GM18909 (cell line): ENCODE measurements around the gene CREM.

Source experiments
- ATAC-seq: cut with Tn5 transposase; IDR thresholded peaks from one replicate; pipeline ENCODE4 v1.9.1; 2021; ENCODE audit warnings: mild to moderate bottlenecking; ENCODE audit not compliant: unreplicated experiment, poor library complexity

The CREM gene

DNA sequence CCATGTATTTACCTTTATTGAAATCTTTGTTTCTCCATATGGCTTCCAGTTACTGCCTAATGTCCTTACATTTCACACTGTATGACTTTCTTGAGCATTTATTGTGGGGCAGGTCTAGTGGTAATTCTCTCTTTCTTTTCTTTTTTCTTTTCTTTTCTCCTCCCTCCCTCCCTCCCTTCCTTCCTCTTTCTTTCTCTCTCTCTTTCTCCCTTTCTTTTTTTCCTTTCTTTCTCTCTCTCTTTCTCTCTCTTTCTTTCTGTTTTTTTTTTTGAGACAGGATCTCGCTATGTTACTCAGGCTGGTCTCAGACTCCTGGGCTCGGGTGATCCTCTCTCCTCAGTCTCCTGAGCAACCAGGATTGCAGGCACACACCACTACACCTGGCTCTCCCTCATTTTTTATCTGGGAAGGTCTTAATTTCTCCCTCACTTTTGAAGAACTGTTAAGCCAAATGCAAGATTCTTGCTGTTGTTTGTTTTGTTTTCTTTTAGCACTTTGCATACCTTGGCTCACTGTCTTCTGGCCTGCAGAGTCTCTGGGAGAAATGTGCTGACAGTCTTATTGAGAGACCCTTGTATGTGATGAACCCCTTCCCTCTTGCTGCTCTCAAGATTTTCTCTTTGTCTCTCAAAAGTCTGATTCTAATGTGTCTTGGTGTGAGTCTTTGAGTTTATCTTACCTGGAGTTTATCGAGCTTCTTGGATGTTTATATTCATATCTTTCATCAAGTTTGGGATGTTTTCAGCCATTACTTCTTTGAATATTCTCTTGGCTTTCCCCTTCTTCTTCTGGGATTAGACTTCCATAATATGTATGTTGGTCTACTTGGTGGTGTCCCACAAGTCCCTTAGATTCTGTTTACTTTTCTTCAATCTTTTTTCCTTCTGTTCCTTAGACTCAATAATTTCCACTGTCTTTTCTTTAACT lies 130.7 kb downstream of the CREM start:
- no peak for ATAC-seq

DNA sequence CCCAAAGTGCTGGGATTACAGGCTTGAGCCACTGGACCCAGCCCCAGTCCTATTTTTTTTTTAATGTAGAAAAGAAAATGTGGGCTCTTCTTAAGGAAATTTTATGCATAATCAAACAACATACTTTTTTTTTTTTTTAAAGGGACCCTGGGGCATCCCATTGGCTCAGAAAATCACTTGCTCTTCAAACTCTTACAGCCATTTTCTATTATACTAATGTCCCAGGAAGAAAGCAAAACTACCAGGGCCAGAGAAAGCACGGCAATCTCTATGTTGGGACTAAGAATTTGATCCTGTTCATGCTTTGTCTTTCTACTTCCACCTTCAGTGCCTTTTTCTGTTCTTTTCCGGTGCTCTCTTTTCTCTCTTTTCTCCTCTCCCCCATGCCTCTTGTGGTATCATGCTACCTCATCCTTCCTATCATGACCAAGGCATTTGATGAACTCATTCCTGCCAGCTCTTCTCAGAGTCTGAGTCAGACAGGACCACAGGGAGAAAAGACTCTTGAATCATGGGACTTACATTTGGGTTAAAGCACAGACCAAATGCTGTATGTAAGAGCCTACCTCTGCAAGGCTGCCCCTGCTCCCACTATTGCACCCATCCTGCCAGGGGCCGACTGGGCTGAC lies 133.2 kb downstream of the CREM start:
- no peak for ATAC-seq

DNA sequence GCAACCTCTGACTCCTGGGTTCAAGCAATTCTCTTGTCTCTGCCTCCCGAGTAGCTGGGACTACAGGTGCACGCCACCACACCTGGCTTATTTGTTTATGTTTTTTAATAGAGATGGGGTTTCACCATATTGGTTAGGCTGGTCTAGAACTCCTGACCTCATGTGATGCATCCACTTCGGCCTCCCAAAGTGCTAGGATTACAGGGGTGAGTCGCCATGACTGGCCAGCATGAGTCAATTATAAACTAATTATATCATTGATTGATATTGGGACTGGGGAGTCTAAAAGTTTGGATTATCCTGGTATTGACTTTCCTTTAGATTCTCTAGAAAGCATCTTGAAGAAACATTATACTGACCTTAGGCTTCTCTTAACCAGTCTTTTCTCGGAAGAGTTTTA lies 135.8 kb downstream of the CREM start:
- ATAC-seq: no peak
